Raji (cell line): ENCODE measurements around the gene SMAD4.

Experiments used
- POLR2A ChIP-seq: IDR thresholded peaks from 2 replicates; pipeline ENCODE4 v1.6.1; 2011; ENCODE audit warnings: low read depth, low read length, control low read depth; ENCODE audit not compliant: insufficient read depth

The SMAD4 gene

GRCh38 chr18:51011709-51012108 lies 18.3 kb upstream of the SMAD4 start:
- TF ChIP-seq POLR2A: no peak

- TF ChIP-seq POLR2A: no peak
Measured at GRCh38 chr18:51012441-51012840, 17.6 kb upstream of the SMAD4 start.

GRCh38 chr18:51013259-51013658 lies 16.8 kb upstream of the SMAD4 start:
- TF ChIP-seq POLR2A: no peak

- no peak for TF ChIP-seq POLR2A
Measured at GRCh38 chr18:51017140-51017879, 12.7 kb upstream of the SMAD4 start.

- no peak for TF ChIP-seq POLR2A
Measured at GRCh38 chr18:51020536-51020935, 9.5 kb upstream of the SMAD4 start.

- TF ChIP-seq POLR2A: no peak
Measured at GRCh38 chr18:51021226-51021965, 8.6 kb upstream of the SMAD4 start.

GRCh38 chr18:51025512-51025911 lies 4.5 kb upstream of the SMAD4 start:
- no peak for TF ChIP-seq POLR2A

GRCh38 chr18:51028201-51028805 lies 1.7 kb upstream of the SMAD4 start:
- TF ChIP-seq POLR2A: no peak

- no peak for TF ChIP-seq POLR2A
Measured at GRCh38 chr18:51029378-51029693, 677 bp upstream of the SMAD4 start.

- TF ChIP-seq POLR2A: no peak
Measured at GRCh38 chr18:51030537-51031258, 685 bp downstream of the SMAD4 start.

GRCh38 chr18:51032193-51032592 lies 2.2 kb downstream of the SMAD4 start:
- TF ChIP-seq POLR2A: no peak

- TF ChIP-seq POLR2A: no peak
Measured at GRCh38 chr18:51037230-51037629, 7.2 kb downstream of the SMAD4 start.

GRCh38 chr18:51038110-51038509 lies 8.1 kb downstream of the SMAD4 start:
- TF ChIP-seq POLR2A: no peak

GRCh38 chr18:51039138-51040112 lies 9.4 kb downstream of the SMAD4 start:
- no peak for TF ChIP-seq POLR2A
